ENCODE measurements around the gene BLID.

DNA sequence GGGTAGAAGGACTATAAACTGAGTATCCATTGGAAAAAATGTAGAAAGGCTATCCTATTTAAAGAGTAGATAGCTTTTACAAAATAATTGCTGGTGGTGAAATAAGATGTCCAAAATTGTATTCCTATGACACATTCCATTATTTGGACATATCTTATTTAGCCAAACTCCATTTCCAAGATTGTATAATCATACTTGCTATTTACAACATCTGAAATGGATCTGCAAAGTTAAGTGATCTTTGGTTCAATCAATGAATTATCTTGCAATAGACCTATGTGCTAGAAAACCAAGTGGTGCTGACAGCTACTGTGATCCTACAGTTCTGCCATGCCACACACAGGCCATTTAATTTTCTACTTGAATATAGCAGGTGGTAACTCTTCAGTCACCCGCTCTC is 11.0 kb upstream of the BLID start:
- TF ChIP-seq, protein P1, sequence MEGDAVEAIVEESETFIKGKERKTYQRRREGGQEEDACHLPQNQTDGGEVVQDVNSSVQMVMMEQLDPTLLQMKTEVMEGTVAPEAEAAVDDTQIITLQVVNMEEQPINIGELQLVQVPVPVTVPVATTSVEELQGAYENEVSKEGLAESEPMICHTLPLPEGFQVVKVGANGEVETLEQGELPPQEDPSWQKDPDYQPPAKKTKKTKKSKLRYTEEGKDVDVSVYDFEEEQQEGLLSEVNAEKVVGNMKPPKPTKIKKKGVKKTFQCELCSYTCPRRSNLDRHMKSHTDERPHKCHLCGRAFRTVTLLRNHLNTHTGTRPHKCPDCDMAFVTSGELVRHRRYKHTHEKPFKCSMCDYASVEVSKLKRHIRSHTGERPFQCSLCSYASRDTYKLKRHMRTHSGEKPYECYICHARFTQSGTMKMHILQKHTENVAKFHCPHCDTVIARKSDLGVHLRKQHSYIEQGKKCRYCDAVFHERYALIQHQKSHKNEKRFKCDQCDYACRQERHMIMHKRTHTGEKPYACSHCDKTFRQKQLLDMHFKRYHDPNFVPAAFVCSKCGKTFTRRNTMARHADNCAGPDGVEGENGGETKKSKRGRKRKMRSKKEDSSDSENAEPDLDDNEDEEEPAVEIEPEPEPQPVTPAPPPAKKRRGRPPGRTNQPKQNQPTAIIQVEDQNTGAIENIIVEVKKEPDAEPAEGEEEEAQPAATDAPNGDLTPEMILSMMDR (IDR thresholded peaks at IDR 0.05): no peak
- no peak for TF ChIP-seq POLR2A (IDR thresholded peaks at IDR 0.05)
